ENCODE results near the gene NFE2L3. TPM values are rescaled to one million over a fixed set of nuclear protein-coding genes. Genes with fewer than 3 reads are reported as not detected.
A peak's percentile ranks its signal among the peaks of the same experiment; 100 is the strongest.

The NFE2L3 gene
- total and polyA plus RNA-seq, 4 donors, result 0.32 to 1.9 (median 1.3) TPM

- peak; percentile 16 to 51 for TF ChIP-seq HNF4A (conservative IDR thresholded peaks at IDR 0.05)
- no peak for TF ChIP-seq REST (IDR thresholded peaks at IDR 0.05)
- no peak for DNase-seq (ENCODE audit: low spot score)
- Histone ChIP-seq H3K36me3 (ENCODE audit: control insufficient read depth in 4 of 4, insufficient read depth in 3 of 4, low read depth in 1 of 4, low read length in 3 of 4) (no peaks in the 10 kb centered on the region), H3K4me1 (ENCODE audit: control insufficient read depth in 4 of 4, insufficient read depth in 4 of 4, low read length in 3 of 4) (peaks cover 0 to 7% (median 3%) of the 10 kb centered on the region in 4 donors), H3K4me3 (ENCODE audit: low read depth in 1 of 3, low read length in 3 of 3) (no peak overlapping the region), H3K9ac (ENCODE audit: low read depth in 1 of 2, low read length in 2 of 2) (no peak overlapping the region), H3K27me3 (ENCODE audit: control insufficient read depth in 4 of 4, insufficient read depth in 4 of 4, low read length in 3 of 4) (no peaks in the 10 kb centered on the region), H3K9me3 (ENCODE audit: control insufficient read depth in 4 of 4, low read length in 3 of 4) (no peaks in the 10 kb centered on the region), H3K27ac (ENCODE audit: low read depth in 1 of 2, low read length in 2 of 2) (no peak overlapping the region)
- WGBS, result 27% methylated on average over 5 of the region's 5 CpGs
Measured at GRCh38 chr7:26180792-26181198, 28.8 kb downstream of the NFE2L3 start.

- Histone ChIP-seq H3K36me3 (ENCODE audit: control insufficient read depth in 4 of 4, insufficient read depth in 3 of 4, low read depth in 1 of 4, low read length in 3 of 4) (no peaks in the 10 kb centered on the region), H3K9ac (ENCODE audit: low read depth in 1 of 2, low read length in 2 of 2) (no peak overlapping the region), H3K27ac (ENCODE audit: low read depth in 1 of 2, low read length in 2 of 2) (no peak overlapping the region), H3K27me3 (ENCODE audit: control insufficient read depth in 4 of 4, insufficient read depth in 4 of 4, low read length in 3 of 4) (no peaks in the 10 kb centered on the region), H3K4me3 (ENCODE audit: low read depth in 1 of 3, low read length in 3 of 3) (no peak overlapping the region), H3K4me1 (ENCODE audit: control insufficient read depth in 4 of 4, insufficient read depth in 4 of 4, low read length in 3 of 4) (peaks cover 0 to 10% (median 3%) of the 10 kb centered on the region in 4 donors), H3K9me3 (ENCODE audit: control insufficient read depth in 4 of 4, low read length in 3 of 4) (no peaks in the 10 kb centered on the region)
- 90% methylated on average over 3 of the region's 3 CpGs for WGBS
- DNase-seq (ENCODE audit: low spot score), result no peak
- TF ChIP-seq MAX (IDR thresholded peaks at IDR 0.05) (no peak), TAF1 (conservative IDR thresholded peaks at IDR 0.05) (no peak), ATF3 (IDR thresholded peaks at IDR 0.05) (no peak), NR2F2 (IDR thresholded peaks at IDR 0.05) (no peak), EGR1 (IDR thresholded peaks at IDR 0.05; ENCODE audit: low read depth in 2 of 2) (no peak), SP1 (IDR thresholded peaks at IDR 0.05) (no peak), HNF4A (conservative IDR thresholded peaks at IDR 0.05) (no peak), YY1 (IDR thresholded peaks at IDR 0.05) (no peak), ZBTB33 (IDR thresholded peaks at IDR 0.05) (no peak), HNF4G (IDR thresholded peaks at IDR 0.05) (no peak)
Measured at GRCh38 chr7:26181474-26182227, 29.7 kb downstream of the NFE2L3 start.

- 65% methylated on average over 6 of the region's 6 CpGs for WGBS
- TF ChIP-seq JUND (IDR thresholded peaks at IDR 0.05) (no peak), ZBTB33 (IDR thresholded peaks at IDR 0.05) (no peak), EGR1 (IDR thresholded peaks at IDR 0.05; ENCODE audit: low read depth in 2 of 2) (no peak), RXRA (IDR thresholded peaks at IDR 0.05) (no peak), GABPA (IDR thresholded peaks at IDR 0.05 in 1 of 2, conservative IDR thresholded peaks at IDR 0.05 in 1 of 2) (no peak), HNF4A (conservative IDR thresholded peaks at IDR 0.05) (no peak), MAX (IDR thresholded peaks at IDR 0.05) (no peak), ATF3 (IDR thresholded peaks at IDR 0.05) (no peak), HNF4G (IDR thresholded peaks at IDR 0.05) (no peak), CTCF (IDR thresholded peaks at IDR 0.05; ENCODE audit: low read depth, low read length, missing input control) (no peak), NR2F2 (IDR thresholded peaks at IDR 0.05) (no peak)
Measured at GRCh38 chr7:26182283-26182682, 30.3 kb downstream of the NFE2L3 start.

More at GRCh38 chr7:26182283-26182682, 30.3 kb downstream of the NFE2L3 start:
- Histone ChIP-seq H3K36me3 (ENCODE audit: control insufficient read depth in 4 of 4, insufficient read depth in 3 of 4, low read depth in 1 of 4, low read length in 3 of 4) (no peaks in the 10 kb centered on the region), H3K9me3 (ENCODE audit: control insufficient read depth in 4 of 4, low read length in 3 of 4) (no peaks in the 10 kb centered on the region), H3K9ac (ENCODE audit: low read depth in 1 of 2, low read length in 2 of 2) (no peak overlapping the region), H3K27ac (ENCODE audit: low read depth in 1 of 2, low read length in 2 of 2) (no peak overlapping the region), H3K4me3 (ENCODE audit: low read depth in 1 of 3, low read length in 3 of 3) (no peak overlapping the region), H3K27me3 (ENCODE audit: control insufficient read depth in 4 of 4, insufficient read depth in 4 of 4, low read length in 3 of 4) (no peaks in the 10 kb centered on the region), H3K4me1 (ENCODE audit: control insufficient read depth in 4 of 4, insufficient read depth in 4 of 4, low read length in 3 of 4) (peaks cover 0 to 11% (median 3%) of the 10 kb centered on the region in 4 donors)
- no peak for DNase-seq (ENCODE audit: low spot score)
